ENCODE data around the gene PRKCSH.

The PRKCSH gene

GRCh38 chr19:11460207-11460606 is 24.8 kb downstream of the PRKCSH start:
- Histone ChIP-seq H3K9ac (ENCODE audit: low read depth, low read length, poor library complexity) (no peak overlapping the region), H3K4me1 (ENCODE audit: control insufficient read depth in 2 of 2, insufficient read depth in 1 of 2, low read depth in 1 of 2, low read length in 2 of 2) (peaks cover 0 to 5% of the 10 kb centered on the region in 2 donors), H2AK5ac (ENCODE audit: low read depth, low read length) (no peak overlapping the region), H2BK5ac (ENCODE audit: low read length) (no peak overlapping the region), H3K4ac (ENCODE audit: low read length) (no peak overlapping the region), H3K79me1 (ENCODE audit: low read depth, low read length) (peaks cover 9% of the 10 kb centered on the region), H4K91ac (ENCODE audit: low read depth, low read length, poor library complexity) (no peak overlapping the region), H3K36me3 (replicated peaks in 1 of 2; ENCODE audit: control insufficient read depth in 2 of 2, insufficient read depth in 2 of 2, low read length in 2 of 2) (peaks cover 1 to 86% of the 10 kb centered on the region in 2 donors), H3K23ac (ENCODE audit: low read depth, low read length, poor library complexity) (no peak overlapping the region), H4K8ac (ENCODE audit: low read depth, low read length) (peak overlapping the region; percentile 96), H2AFZ (ENCODE audit: low read length) (no peak overlapping the region), H3K14ac (ENCODE audit: low read length) (no peak overlapping the region), H3K18ac (ENCODE audit: low read length) (no peak overlapping the region), H3K27ac (replicated peaks; ENCODE audit: low read length) (no peak overlapping the region), H3K4me3 (ENCODE audit: low read length in 2 of 2) (no peak overlapping the region), H3K4me2 (ENCODE audit: insufficient read depth, low read length, poor library complexity, severe bottlenecking) (no peak overlapping the region), H3K9me3 (replicated peaks in 1 of 2; ENCODE audit: control insufficient read depth in 2 of 2, insufficient read depth in 1 of 2, low read depth in 1 of 2, low read length in 2 of 2) (peaks cover 0 to 6% of the 10 kb centered on the region in 2 donors), H2BK15ac (ENCODE audit: low read length) (no peak overlapping the region), H3K27me3 (ENCODE audit: control insufficient read depth in 3 of 3, insufficient read depth in 3 of 3, low read depth in 1 of 3, low read length in 3 of 3) (peaks cover 0 to 4% (median 0%) of the 10 kb centered on the region in 3 experiments), H2BK12ac (ENCODE audit: low read length) (no peak overlapping the region), H2BK120ac (ENCODE audit: low read depth, low read length) (no peak overlapping the region)
- WGBS, 2 donors (ENCODE audit: extremely low coverage in 2 of 2, insufficient read length in 2 of 2, insufficient replicate concordance in 1 of 2): no CpG with 5 or more reads among the region's 4 CpGs
- no peak for DNase-seq (ENCODE audit: low spot score)

- no CpG with 5 or more reads among the region's 2 CpGs for WGBS, 2 donors (ENCODE audit: extremely low coverage in 2 of 2, insufficient read length in 2 of 2, insufficient replicate concordance in 1 of 2)
- Histone ChIP-seq H2BK5ac (ENCODE audit: low read length) (no peak overlapping the region), H3K79me1 (ENCODE audit: low read depth, low read length) (peaks cover 9% of the 10 kb centered on the region), H3K23ac (ENCODE audit: low read depth, low read length, poor library complexity) (no peak overlapping the region), H3K4me2 (ENCODE audit: insufficient read depth, low read length, poor library complexity, severe bottlenecking) (no peak overlapping the region), H4K91ac (ENCODE audit: low read depth, low read length, poor library complexity) (no peak overlapping the region), H3K4me3 (ENCODE audit: low read length in 2 of 2) (no peak overlapping the region), H3K36me3 (replicated peaks in 1 of 2; ENCODE audit: control insufficient read depth in 2 of 2, insufficient read depth in 2 of 2, low read length in 2 of 2) (peaks cover 1 to 89% of the 10 kb centered on the region in 2 donors), H2BK12ac (ENCODE audit: low read length) (no peak overlapping the region), H3K14ac (ENCODE audit: low read length) (no peak overlapping the region), H2BK120ac (ENCODE audit: low read depth, low read length) (no peak overlapping the region), H3K18ac (ENCODE audit: low read length) (no peak overlapping the region), H3K27ac (replicated peaks; ENCODE audit: low read length) (no peak overlapping the region), H2AFZ (ENCODE audit: low read length) (no peak overlapping the region), H3K4ac (ENCODE audit: low read length) (no peak overlapping the region), H3K4me1 (ENCODE audit: control insufficient read depth in 2 of 2, insufficient read depth in 1 of 2, low read depth in 1 of 2, low read length in 2 of 2) (peaks cover 2 to 9% of the 10 kb centered on the region in 2 donors), H3K27me3 (ENCODE audit: control insufficient read depth in 3 of 3, insufficient read depth in 3 of 3, low read depth in 1 of 3, low read length in 3 of 3) (peaks cover 0 to 4% (median 0%) of the 10 kb centered on the region in 3 experiments), H4K8ac (ENCODE audit: low read depth, low read length) (no peak overlapping the region), H2AK5ac (ENCODE audit: low read depth, low read length) (no peak overlapping the region), H3K9me3 (replicated peaks in 1 of 2; ENCODE audit: control insufficient read depth in 2 of 2, insufficient read depth in 1 of 2, low read depth in 1 of 2, low read length in 2 of 2) (peaks cover 0 to 6% of the 10 kb centered on the region in 2 donors), H3K9ac (ENCODE audit: low read depth, low read length, poor library complexity) (no peak overlapping the region), H2BK15ac (ENCODE audit: low read length) (no peak overlapping the region)
- no peak for DNase-seq (ENCODE audit: low spot score)
Observed at GRCh38 chr19:11461453-11461852, 26.0 kb downstream of the PRKCSH start.

GRCh38 chr19:11463391-11463790 is 28.0 kb downstream of the PRKCSH start:
- Histone ChIP-seq H4K8ac (ENCODE audit: low read depth, low read length) (no peak overlapping the region), H2BK120ac (ENCODE audit: low read depth, low read length) (no peak overlapping the region), H3K14ac (ENCODE audit: low read length) (no peak overlapping the region), H3K4ac (ENCODE audit: low read length) (no peak overlapping the region), H3K4me3 (ENCODE audit: low read length in 2 of 2) (no peak overlapping the region), H2BK5ac (ENCODE audit: low read length) (peak overlapping the region; percentile 39), H3K9ac (ENCODE audit: low read depth, low read length, poor library complexity) (no peak overlapping the region), H3K27me3 (ENCODE audit: control insufficient read depth in 3 of 3, insufficient read depth in 3 of 3, low read depth in 1 of 3, low read length in 3 of 3) (peaks cover 0 to 4% (median 0%) of the 10 kb centered on the region in 3 experiments), H3K18ac (ENCODE audit: low read length) (peak overlapping the region; percentile 80), H2BK15ac (ENCODE audit: low read length) (peak overlapping the region; percentile 92), H4K91ac (ENCODE audit: low read depth, low read length, poor library complexity) (peak overlapping the region; percentile 72), H2AFZ (ENCODE audit: low read length) (no peak overlapping the region), H3K79me1 (ENCODE audit: low read depth, low read length) (peaks cover 11% of the 10 kb centered on the region), H3K36me3 (replicated peaks in 1 of 2; ENCODE audit: control insufficient read depth in 2 of 2, insufficient read depth in 2 of 2, low read length in 2 of 2) (peaks cover 1 to 85% of the 10 kb centered on the region in 2 donors), H3K9me3 (replicated peaks in 1 of 2; ENCODE audit: control insufficient read depth in 2 of 2, insufficient read depth in 1 of 2, low read depth in 1 of 2, low read length in 2 of 2) (peaks cover 0 to 6% of the 10 kb centered on the region in 2 donors), H3K4me2 (ENCODE audit: insufficient read depth, low read length, poor library complexity, severe bottlenecking) (no peak overlapping the region), H3K27ac (replicated peaks; ENCODE audit: low read length) (peak overlapping the region; percentile 27), H3K23ac (ENCODE audit: low read depth, low read length, poor library complexity) (peak overlapping the region; percentile 97), H2BK12ac (ENCODE audit: low read length) (peak overlapping the region; percentile 90), H2AK5ac (ENCODE audit: low read depth, low read length) (peak overlapping the region; percentile 46), H3K4me1 (ENCODE audit: control insufficient read depth in 2 of 2, insufficient read depth in 1 of 2, low read depth in 1 of 2, low read length in 2 of 2) (peaks cover 2 to 9% of the 10 kb centered on the region in 2 donors)
- DNase-seq (ENCODE audit: low spot score): no peak
- WGBS, 2 donors (ENCODE audit: extremely low coverage in 2 of 2, insufficient read length in 2 of 2, insufficient replicate concordance in 1 of 2): no CpG with 5 or more reads among the region's 12 CpGs

GRCh38 chr19:11464333-11465265 is 29.2 kb downstream of the PRKCSH start:
- H2BK5ac ChIP-seq (ENCODE audit: low read length): no peak overlapping the region
- no peak overlapping the region for H2BK15ac ChIP-seq (ENCODE audit: low read length)
- no peak overlapping the region for H3K27ac ChIP-seq (replicated peaks; ENCODE audit: low read length)
- H3K79me1 ChIP-seq (ENCODE audit: low read depth, low read length): peaks cover 11% of the 10 kb centered on the region
- H2BK120ac ChIP-seq (ENCODE audit: low read depth, low read length): no peak overlapping the region
- H4K91ac ChIP-seq (ENCODE audit: low read depth, low read length, poor library complexity): peak overlapping the region; percentile 68
- H3K4me2 ChIP-seq (ENCODE audit: insufficient read depth, low read length, poor library complexity, severe bottlenecking): no peak overlapping the region
- H3K36me3 ChIP-seq (replicated peaks in 1 of 2; ENCODE audit: control insufficient read depth in 2 of 2, insufficient read depth in 2 of 2, low read length in 2 of 2): peaks cover 1 to 85% of the 10 kb centered on the region in 2 donors
- H3K4ac ChIP-seq (ENCODE audit: low read length): peak overlapping the region; percentile 97
- no peak overlapping the region for H2AFZ ChIP-seq (ENCODE audit: low read length)
- peak overlapping the region; percentile 86 for H3K9ac ChIP-seq (ENCODE audit: low read depth, low read length, poor library complexity)
- H3K9me3 ChIP-seq (replicated peaks in 1 of 2; ENCODE audit: control insufficient read depth in 2 of 2, insufficient read depth in 1 of 2, low read depth in 1 of 2, low read length in 2 of 2): peaks cover 0 to 6% of the 10 kb centered on the region in 2 donors
- peak overlapping the region; percentile 82 for H4K8ac ChIP-seq (ENCODE audit: low read depth, low read length)
- H3K18ac ChIP-seq (ENCODE audit: low read length): peak overlapping the region; percentile 24
- 100% methylated on average over 4 to 5 of the region's 11 CpGs for WGBS, 2 donors (ENCODE audit: extremely low coverage in 2 of 2, insufficient read length in 2 of 2, insufficient replicate concordance in 1 of 2)
- H3K23ac ChIP-seq (ENCODE audit: low read depth, low read length, poor library complexity): peak overlapping the region; percentile 89
- H3K4me3 ChIP-seq (ENCODE audit: low read length in 2 of 2): peak overlapping the region in 1 of 2 donors; percentile 68
- H3K14ac ChIP-seq (ENCODE audit: low read length): peak overlapping the region; percentile 98
- H3K27me3 ChIP-seq (ENCODE audit: control insufficient read depth in 3 of 3, insufficient read depth in 3 of 3, low read depth in 1 of 3, low read length in 3 of 3): peaks cover 0 to 4% (median 0%) of the 10 kb centered on the region in 3 experiments
- H2AK5ac ChIP-seq (ENCODE audit: low read depth, low read length): no peak overlapping the region
- H3K4me1 ChIP-seq (ENCODE audit: control insufficient read depth in 2 of 2, insufficient read depth in 1 of 2, low read depth in 1 of 2, low read length in 2 of 2): peaks cover 2 to 9% of the 10 kb centered on the region in 2 donors
- DNase-seq (ENCODE audit: low spot score): no peak
- peak overlapping the region; percentile 100 for H2BK12ac ChIP-seq (ENCODE audit: low read length)
